ENCODE results near the gene POMT1.

Gene POMT1

GRCh38 chr9:131476777-131477345 lies 25.9 kb upstream of the POMT1 start:
- no peak for DNase-seq

GRCh38 chr9:131477367-131477766 lies 25.4 kb upstream of the POMT1 start:
- no peak for DNase-seq

DNA sequence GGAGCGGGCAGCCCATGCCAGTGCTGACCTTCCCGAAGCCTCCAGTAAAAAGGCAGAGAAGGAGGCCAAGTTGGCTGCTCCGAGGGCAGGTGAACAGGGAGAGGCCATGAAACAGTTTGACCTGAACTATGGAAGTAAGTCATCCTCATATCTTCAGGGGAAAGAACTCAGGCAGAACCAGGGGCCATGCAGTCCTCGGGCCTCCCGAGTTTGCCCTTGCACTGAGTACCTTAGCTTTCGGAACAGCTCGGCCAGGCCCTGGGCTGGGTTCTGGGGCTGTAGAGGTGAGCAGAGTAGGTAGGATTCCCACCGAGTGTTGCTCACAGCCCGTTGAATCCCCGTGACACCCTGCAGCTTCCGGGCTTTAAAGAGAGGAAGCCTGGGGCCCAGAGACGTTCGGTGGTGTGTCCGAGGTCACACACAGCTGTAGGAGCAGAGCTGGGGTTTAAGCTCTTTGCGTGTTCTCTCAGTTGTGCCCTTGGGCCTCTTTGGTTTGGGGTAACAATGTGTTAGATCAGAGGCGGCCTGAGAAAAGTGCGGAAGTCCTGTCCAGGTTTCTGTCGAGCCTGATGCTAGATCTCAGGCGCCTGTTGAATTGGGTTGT lies 24.8 kb upstream of the POMT1 start:
- no peak for DNase-seq

DNA sequence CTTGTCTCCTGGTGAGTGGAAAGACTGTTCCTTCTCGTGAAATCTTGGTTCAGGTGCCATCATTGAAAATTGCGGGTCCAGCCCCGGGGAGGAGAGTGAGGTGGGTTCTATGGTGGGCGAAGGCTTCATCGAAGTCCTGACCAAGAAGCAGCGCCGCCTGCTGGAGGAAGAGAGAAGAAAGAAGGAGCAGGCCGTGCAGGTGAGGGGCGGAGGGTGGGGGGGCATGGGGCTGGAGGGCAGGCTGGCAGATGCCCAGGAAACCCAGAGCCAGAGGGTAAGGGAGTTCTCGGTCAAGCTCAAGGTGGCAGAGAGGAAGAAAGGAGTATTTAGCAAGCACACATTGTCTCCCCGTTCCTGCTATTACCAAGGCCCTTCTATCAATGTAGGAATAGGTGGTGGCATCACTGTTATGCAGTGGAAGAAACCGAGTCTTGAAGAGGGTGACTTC lies 24.3 kb upstream of the POMT1 start:
- DNase-seq = no peak

DNA sequence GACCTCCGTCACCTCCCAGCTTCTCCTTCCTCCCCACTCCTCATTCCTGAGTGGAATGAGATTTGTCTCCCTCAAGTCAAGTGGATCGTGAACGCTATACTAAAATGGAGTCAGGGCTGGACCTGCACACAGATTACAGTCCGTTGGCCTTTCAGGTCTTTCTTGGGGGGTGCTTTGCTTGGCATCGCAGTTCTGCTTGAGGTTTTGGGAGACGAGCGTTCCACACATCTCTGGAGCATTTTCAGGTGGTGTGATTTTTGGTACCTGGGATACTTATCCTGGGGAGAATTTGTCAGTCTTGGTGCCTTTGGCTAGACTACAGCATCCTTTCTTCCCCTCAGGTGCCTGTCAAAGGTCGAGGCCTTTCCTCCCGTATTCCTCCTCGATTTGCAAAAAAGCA lies 23.8 kb upstream of the POMT1 start:
- DNase-seq = no peak

- DNase-seq = no peak
Observed at GRCh38 chr9:131480258-131480657, 22.5 kb upstream of the POMT1 start.

GRCh38 chr9:131481441-131482342 lies 21.0 kb upstream of the POMT1 start:
- no peak for DNase-seq

- DNase-seq = no peak
Observed at GRCh38 chr9:131482343-131483006, 20.2 kb upstream of the POMT1 start.

DNA sequence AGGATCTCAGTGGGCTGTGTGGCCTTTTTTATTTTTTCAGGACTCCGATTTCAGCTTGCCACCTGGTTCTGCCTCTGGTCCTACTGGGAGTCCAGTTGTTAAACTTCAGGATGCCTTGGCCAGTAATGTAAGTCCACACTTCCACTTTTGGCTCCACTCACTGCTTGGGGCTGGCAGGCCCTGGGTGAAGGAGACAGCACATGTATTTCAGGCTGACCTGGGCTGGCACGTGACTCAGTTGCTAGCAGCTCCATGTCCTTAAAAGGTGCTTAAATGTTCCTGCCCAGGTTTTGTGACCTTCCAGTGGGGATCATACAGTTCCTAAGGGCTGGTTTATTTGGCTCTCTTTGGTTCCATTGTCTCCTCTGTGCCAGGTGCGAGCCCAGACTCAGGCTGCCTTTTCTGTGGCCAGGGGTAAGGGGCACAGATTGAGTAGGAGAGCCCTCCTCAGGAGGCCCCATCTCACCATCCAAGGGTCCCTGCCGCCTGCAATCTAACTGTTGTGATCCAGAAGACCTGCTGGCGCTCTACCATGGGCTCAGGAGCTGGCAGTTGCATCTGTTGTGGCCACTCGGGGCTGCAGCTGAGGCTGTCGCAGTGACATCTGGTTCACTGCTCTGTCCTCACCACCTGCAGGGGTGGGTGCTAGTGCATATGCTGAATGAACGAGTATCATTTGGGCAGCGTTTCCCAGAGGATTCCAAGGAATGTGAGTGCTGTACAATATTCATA lies 19.2 kb upstream of the POMT1 start:
- no peak for DNase-seq

- DNase-seq = no peak
Observed at GRCh38 chr9:131484051-131484445, 18.7 kb upstream of the POMT1 start.

DNA sequence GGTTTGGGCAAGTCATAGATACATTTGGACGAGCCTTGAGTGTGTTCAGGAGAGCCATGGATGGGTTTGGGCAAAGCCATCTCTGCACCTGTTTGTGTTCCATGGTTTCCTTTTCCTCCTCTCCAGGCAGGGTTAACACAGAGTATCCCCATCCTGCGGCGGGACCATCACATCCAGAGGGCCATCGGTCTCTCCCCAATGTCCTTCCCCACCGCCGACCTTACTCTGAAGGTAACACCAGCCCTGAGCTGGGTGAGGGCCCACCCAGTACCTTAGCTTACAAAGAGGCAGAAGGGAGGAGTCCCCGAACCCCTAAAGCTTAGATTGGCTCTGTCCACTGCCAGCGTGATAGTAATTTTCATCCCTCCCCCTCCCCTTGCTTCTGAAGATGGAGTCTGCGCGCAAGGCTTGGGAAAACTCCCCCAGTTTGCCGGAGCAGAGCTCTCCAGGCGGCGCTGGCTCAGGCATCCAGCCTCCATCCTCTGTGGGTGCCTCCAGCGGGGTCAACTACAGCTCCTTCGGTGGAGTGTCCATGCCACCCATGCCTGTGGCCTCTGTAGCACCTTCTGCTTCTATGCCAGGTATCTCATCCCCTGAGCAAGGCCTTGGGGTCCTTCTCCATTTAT lies 18.0 kb upstream of the POMT1 start:
- no peak for DNase-seq

DNA sequence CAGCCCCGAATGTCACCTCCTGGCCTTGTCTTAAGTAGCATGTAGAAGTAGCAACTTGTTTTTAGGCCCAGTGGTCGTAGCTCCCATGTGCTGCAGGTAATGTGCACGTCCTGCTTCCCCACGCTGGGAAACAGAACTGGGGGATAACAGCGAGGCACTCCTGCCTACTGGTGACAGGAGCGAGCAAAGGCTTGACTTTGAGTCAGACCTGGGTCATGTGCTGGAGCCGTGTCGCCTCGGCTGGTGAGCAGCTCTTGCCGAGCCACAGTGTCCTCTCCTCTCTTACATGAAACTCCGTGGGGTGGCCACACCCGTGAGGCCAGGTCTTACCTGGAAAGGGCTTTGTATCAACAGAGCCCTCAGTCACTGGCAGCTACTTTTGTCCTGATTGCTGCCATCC lies 17.5 kb upstream of the POMT1 start:
- DNase-seq = no peak

- no peak for DNase-seq
Observed at GRCh38 chr9:131485728-131486422, 16.8 kb upstream of the POMT1 start.

DNA sequence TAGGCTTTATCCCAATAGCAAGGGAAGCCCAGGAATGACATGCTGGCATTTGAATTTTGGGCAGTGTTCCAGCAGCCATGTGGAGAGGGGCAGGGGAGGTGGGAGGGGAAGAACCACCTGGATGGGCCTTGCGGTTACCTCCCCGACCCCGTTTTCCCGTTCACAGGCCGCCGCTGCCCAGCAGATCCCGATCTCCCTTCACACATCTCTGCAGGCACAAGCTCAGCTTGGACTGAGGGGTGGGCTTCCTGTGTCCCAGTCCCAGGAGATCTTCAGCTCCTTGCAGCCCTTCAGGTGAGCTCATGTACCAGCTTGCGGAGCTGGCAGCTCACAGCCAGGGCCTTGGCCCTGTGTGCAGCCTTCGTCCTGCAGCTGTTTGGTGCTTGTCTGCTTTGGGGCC lies 15.7 kb upstream of the POMT1 start:
- DNase-seq = no peak

DNA sequence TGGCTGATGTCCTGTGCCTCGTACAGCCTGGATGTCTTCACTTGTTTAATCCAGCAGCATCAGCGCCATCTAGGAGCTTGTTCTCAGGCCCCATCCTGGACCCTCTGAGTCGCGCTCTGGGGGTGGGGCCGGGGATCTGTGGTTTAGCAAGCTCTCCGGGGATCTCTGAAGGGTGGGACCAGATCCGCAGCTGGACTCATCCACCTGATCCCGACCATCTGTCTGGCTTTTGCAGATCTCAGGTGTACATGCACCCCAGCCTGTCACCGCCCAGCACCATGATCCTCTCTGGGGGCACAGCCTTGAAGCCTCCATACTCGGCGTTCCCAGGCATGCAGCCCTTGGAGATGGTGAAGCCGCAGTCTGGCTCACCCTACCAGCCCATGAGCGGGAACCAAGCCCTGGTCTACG lies 15.1 kb upstream of the POMT1 start:
- no peak for DNase-seq

DNA sequence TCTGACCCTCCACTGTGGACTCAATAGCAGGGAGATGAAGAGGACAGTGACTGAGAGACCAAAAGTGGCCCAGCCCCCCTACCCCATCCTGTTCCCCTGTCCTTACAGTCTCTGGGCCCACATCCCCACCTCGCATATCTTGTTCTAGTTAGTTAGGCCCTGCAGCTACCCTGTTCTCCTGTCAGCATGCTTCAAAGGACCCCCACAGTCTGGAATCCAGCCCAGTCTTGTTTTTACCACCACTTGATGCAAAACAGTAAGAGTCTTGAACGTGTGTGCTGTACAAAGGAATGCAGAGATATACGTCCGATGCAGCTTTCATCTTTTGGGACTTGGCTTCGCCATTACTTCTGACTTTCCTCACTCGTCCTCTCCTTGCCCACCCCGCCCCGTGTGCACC lies 12.2 kb upstream of the POMT1 start:
- no peak for DNase-seq

DNA sequence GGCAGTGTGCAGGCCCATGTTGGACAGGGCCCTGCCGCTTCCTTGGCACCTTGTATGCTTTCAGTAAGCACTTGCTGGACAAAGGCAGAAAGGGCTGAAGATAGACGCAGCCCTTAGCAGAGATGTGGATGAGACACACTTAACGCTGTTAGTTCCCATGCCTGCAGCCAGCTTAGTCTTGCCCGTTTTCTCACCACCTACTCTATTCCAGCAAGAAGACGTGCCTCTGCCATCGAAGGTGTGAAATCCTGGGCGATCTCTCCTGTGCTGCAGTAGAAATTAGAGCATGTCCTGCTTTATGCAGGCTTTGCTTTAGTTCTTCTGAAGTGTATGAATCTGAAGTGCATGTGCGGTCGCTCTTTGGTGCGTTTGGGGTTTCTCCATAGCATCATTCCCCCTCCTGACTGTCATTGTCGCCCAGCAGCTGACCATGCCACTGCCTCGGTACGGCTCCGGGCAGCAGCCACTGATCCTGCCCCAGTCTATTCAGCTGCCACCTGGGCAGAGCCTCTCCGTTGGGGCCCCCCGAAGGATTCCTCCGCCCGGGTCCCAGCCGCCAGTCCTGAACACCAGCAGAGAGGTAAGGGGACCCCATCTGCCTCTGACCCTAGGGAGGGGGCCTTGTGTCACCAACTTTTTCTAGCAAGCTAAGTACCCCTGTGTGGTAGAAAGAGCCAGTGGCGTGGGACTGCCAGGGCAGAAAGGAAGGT lies 11.6 kb upstream of the POMT1 start:
- no peak for DNase-seq

GRCh38 chr9:131492070-131492469 lies 10.6 kb upstream of the POMT1 start:
- DNase-seq = no peak

GRCh38 chr9:131494296-131494870 lies 8.3 kb upstream of the POMT1 start:
- no peak for DNase-seq

- no peak for DNase-seq
Observed at GRCh38 chr9:131495785-131496184, 6.9 kb upstream of the POMT1 start.

All from NCI-H446 treated with DMSO at 0.1 percent for 48 hours (cell line).